PC-3 (cell line): Measurements from ENCODE around the gene RPGRIP1. TPM values are rescaled to one million over a fixed set of nuclear protein-coding genes. Genes with fewer than 3 reads are reported as not detected.

Experiments
- ATAC-seq: fragments of 200-7000 bp; cut with Tn5 transposase; 2 replicates; pipeline ENCODE4 v1.9.1; 2020; ENCODE audit warnings: mild to moderate bottlenecking, moderate library complexity
- BruUV-seq: library from RNA; stranded (reverse); fragments of 400-500 nt; replicated peaks from 2 replicates; lab custom pipeline; 2021; lab: Mats Ljungman, UMichigan
- CTCF ChIA-PET: fragments of 300-600 bp; sonication (Branson Sonifier 250); formaldehyde crosslinking; loops from one replicate; lab custom pipeline; 2022; ENCODE audit warnings: antibody characterized with exemption; lab: Charles Lee
- POLR2A ChIA-PET: fragments of 300-600 bp; sonication (Branson Sonifier 250); formaldehyde crosslinking; loops from one replicate; lab custom pipeline; 2022; ENCODE audit warnings: antibody characterized with exemption; ENCODE audit not compliant: unreplicated experiment; lab: Charles Lee
- DNase-seq: peaks from one replicate; pipeline ENCODE4 v3.0.0-alpha.2; 2015
- H2AFZ ChIP-seq: fragments of 300-600 bp; sonication (generic); 2 replicates; pipeline ENCODE4 v1.6.0; 2016; ENCODE audit warnings: antibody characterized with exemption, low read length
- H3F3A ChIP-seq: fragments of 300-600 bp; sonication (generic); one replicate; pipeline ENCODE4 v1.6.0; 2017; ENCODE audit warnings: antibody characterized with exemption, low read length, control low read depth, mild to moderate bottlenecking; ENCODE audit not compliant: unreplicated experiment
- H3K27ac ChIP-seq: fragments of 300-600 bp; sonication (generic); 2 replicates; pipeline ENCODE4 v1.5.1; 2016; ENCODE audit warnings: mild to moderate bottlenecking, low read length
- H3K27me3 ChIP-seq: fragments of 300-600 bp; sonication (generic); 2 replicates; pipeline ENCODE4 v1.6.1; 2016; ENCODE audit warnings: low read length, mixed read lengths
- H3K36me3 ChIP-seq: fragments of 300-600 bp; sonication (generic); 2 replicates; pipeline ENCODE4 v1.6.1; 2016; ENCODE audit warnings: low read depth, mixed run types, low read length, mixed read lengths
- H3K4me1 ChIP-seq: fragments of 300-600 bp; sonication (generic); 2 replicates; pipeline ENCODE4 v1.5.1; 2016; ENCODE audit warnings: low read length; ENCODE audit not compliant: insufficient read depth
- H3K4me2 ChIP-seq: fragments of 300-600 bp; sonication (generic); 2 replicates; pipeline ENCODE4 v1.6.0; 2016; ENCODE audit warnings: low read length
- H3K4me3 ChIP-seq: fragments of 300-600 bp; sonication (generic); 2 replicates; pipeline ENCODE4 v1.5.1; 2016; ENCODE audit warnings: mild to moderate bottlenecking, low read length, mixed read lengths
- H3K79me2 ChIP-seq: fragments of 300-600 bp; sonication (generic); 2 replicates; pipeline ENCODE4 v1.6.1; 2017; ENCODE audit warnings: low read length, mixed read lengths
- H3K9ac ChIP-seq: fragments of 300-600 bp; sonication (generic); 2 replicates; pipeline ENCODE4 v1.6.0; 2016; ENCODE audit warnings: mild to moderate bottlenecking, low read length
- H3K9me2 ChIP-seq: fragments of 300-600 bp; sonication (generic); replicated peaks from 2 replicates; pipeline ENCODE4 v1.6.1; 2016; ENCODE audit warnings: mixed run types, low read length, mixed read lengths
- H3K9me3 ChIP-seq: fragments of 300-600 bp; sonication (generic); 2 replicates; pipeline ENCODE4 v1.6.1; 2016; ENCODE audit warnings: low read length, mixed read lengths
- H4K20me1 ChIP-seq: fragments of 300-600 bp; sonication (generic); 2 replicates; pipeline ENCODE4 v1.6.1; 2016; ENCODE audit warnings: low read length, mixed read lengths
- EZH2 ChIP-seq: fragments of 300-600 bp; sonication (generic); IDR thresholded peaks from one replicate; pipeline ENCODE4 v1.6.1; 2017; ENCODE audit warnings: antibody characterized with exemption, mild to moderate bottlenecking, low read length; ENCODE audit not compliant: unreplicated experiment
- EZH2phosphoT487 ChIP-seq: fragments of 300-600 bp; sonication (generic); IDR thresholded peaks from 2 replicates; pipeline ENCODE4 v1.6.1; 2018; ENCODE audit warnings: mild to moderate bottlenecking, antibody characterized with exemption, low read length, borderline replicate concordance
- intact Hi-C: fragments of 100-400 bp; cut with micrococcal nuclease; formaldehyde crosslinking; loops from 2 replicates; pipeline ENCODE4 v1.9.0; 2023
- total RNA-seq: library from RNA; depleted of rRNA; stranded (reverse); fragments of >200 nt; gene quantifications from 2 replicates; pipeline ENCODE4 v1.2.3, GENCODE V29; 2014; rRNA removed
- TF ChIP-seq, protein P1 (sequence below): fragments of 300-600 bp; sonication (generic); conservative IDR thresholded peaks from 2 replicates; pipeline ENCODE4 v1.5.1; 2017; ENCODE audit warnings: antibody characterized with exemption, low read depth, mild to moderate bottlenecking, low read length

Gene RPGRIP1
- total RNA-seq, 1 experiment from 2014 or later: 0.33 TPM

DNA sequence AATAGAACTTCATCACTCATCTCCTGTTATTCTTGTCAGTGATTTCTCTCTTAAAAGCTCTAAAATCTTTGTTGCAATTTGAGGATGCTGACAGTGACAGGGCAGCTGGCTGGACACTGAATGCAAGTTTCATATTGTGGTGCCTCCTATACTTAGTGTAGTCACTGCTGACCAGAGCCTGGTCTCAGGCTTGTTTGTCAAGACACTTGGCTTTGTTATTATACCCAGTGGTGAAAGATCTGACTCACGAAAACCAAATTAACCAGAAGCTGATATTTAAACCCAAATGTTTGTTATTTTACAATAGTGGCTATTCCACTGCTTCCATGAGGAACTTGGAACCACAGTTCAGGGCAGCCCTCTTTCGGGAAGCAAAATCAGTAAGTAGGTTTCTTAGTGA, 42.8 kb downstream of the RPGRIP1 start:
- Histone ChIP-seq H3K9me3 (no peaks in the 10 kb centered on the region), H4K20me1 (no peaks in the 10 kb centered on the region), H3K36me3 (no peaks in the 10 kb centered on the region), H3K4me2 (no peak overlapping the region), H3F3A (no peaks in the 10 kb centered on the region), H3K9me2 (no peaks in the 10 kb centered on the region), H2AFZ (no peak overlapping the region), H3K27me3 (peaks cover 35% of the 10 kb centered on the region), H3K27ac (no peak overlapping the region), H3K4me3 (no peak overlapping the region), H3K9ac (no peak overlapping the region), H3K4me1 (no peaks in the 10 kb centered on the region), H3K79me2 (no peaks in the 10 kb centered on the region)
- POLR2A ChIA-PET: no interaction called here
- ATAC-seq (no peak), DNase-seq (no peak)
- TF ChIP-seq EZH2 (no peak), EZH2phosphoT487 (no peak)
- TF ChIP-seq, protein P1, sequence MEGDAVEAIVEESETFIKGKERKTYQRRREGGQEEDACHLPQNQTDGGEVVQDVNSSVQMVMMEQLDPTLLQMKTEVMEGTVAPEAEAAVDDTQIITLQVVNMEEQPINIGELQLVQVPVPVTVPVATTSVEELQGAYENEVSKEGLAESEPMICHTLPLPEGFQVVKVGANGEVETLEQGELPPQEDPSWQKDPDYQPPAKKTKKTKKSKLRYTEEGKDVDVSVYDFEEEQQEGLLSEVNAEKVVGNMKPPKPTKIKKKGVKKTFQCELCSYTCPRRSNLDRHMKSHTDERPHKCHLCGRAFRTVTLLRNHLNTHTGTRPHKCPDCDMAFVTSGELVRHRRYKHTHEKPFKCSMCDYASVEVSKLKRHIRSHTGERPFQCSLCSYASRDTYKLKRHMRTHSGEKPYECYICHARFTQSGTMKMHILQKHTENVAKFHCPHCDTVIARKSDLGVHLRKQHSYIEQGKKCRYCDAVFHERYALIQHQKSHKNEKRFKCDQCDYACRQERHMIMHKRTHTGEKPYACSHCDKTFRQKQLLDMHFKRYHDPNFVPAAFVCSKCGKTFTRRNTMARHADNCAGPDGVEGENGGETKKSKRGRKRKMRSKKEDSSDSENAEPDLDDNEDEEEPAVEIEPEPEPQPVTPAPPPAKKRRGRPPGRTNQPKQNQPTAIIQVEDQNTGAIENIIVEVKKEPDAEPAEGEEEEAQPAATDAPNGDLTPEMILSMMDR: no peak
- CTCF ChIA-PET: no interaction called here
- no TSS peak for BruUV-seq
- intact Hi-C loops: no loop called here

GRCh38 chr14:21326972-21327371, 47.1 kb downstream of the RPGRIP1 start:
- Histone ChIP-seq H3K27ac (no peak overlapping the region), H3K9me2 (no peaks in the 10 kb centered on the region), H3K36me3 (no peaks in the 10 kb centered on the region), H3K4me1 (no peaks in the 10 kb centered on the region), H2AFZ (no peak overlapping the region), H3K4me2 (no peak overlapping the region), H3F3A (no peaks in the 10 kb centered on the region), H3K9ac (no peak overlapping the region), H3K79me2 (no peaks in the 10 kb centered on the region), H3K4me3 (no peak overlapping the region), H3K27me3 (peaks cover 31% of the 10 kb centered on the region), H4K20me1 (no peaks in the 10 kb centered on the region), H3K9me3 (no peaks in the 10 kb centered on the region)
- CTCF ChIA-PET: no interaction called here
- no peak for ATAC-seq
- no peak for DNase-seq
- intact Hi-C loops: no loop called here
- TF ChIP-seq, protein P1: no peak
- TF ChIP-seq EZH2phosphoT487 (no peak), EZH2 (no peak)
- no TSS peak for BruUV-seq
- POLR2A ChIA-PET: no interaction called here

Other genes with a start within 250 kb of the RPGRIP1 start
- gene TPPP2, start 249.9 kb upstream of the RPGRIP1 start, total RNA-seq: not detected in 2 replicates
- gene RNASE13, start 245.3 kb upstream of the RPGRIP1 start, total RNA-seq: not detected in 2 replicates
- gene RNASE7, start 237.7 kb upstream of the RPGRIP1 start, total RNA-seq: not detected in 2 replicates
- gene RNASE8, start 222.3 kb upstream of the RPGRIP1 start, total RNA-seq: not detected in 2 replicates
- gene ARHGEF40, start 209.8 kb upstream of the RPGRIP1 start, total RNA-seq: 2.7 and 3.9 TPM in 2 replicates
- gene ZNF219, start 181.4 kb upstream of the RPGRIP1 start, total RNA-seq: 5.7 and 6.0 TPM in 2 replicates
- gene TMEM253, start 179.0 kb upstream of the RPGRIP1 start, total RNA-seq: not detected in 2 replicates
- gene OR5AU1, start 124.0 kb upstream of the RPGRIP1 start, total RNA-seq: not detected in 2 replicates
- gene HNRNPC, start 10.6 kb upstream of the RPGRIP1 start, total RNA-seq: 682 and 772 TPM in 2 replicates
- gene SUPT16H, start 103.9 kb downstream of the RPGRIP1 start, total RNA-seq: 92.6 and 102 TPM in 2 replicates
- 57.4 and 81.0 TPM in 2 replicates for gene CHD8, start 176.0 kb downstream of the RPGRIP1 start, total RNA-seq
- 11.7 and 26.8 TPM in 2 replicates for gene RAB2B, start 196.9 kb downstream of the RPGRIP1 start, total RNA-seq
- 26.7 and 38.5 TPM in 2 replicates for gene TOX4, start 197.1 kb downstream of the RPGRIP1 start, total RNA-seq
- gene METTL3, start 231.3 kb downstream of the RPGRIP1 start, total RNA-seq: 47.6 and 57.1 TPM in 2 replicates
- 4.1 and 6.0 TPM in 2 replicates for gene SALL2, start 246.3 kb downstream of the RPGRIP1 start, total RNA-seq